Suprapubic skin (tissue), 4 donors: ENCODE data around the gene LDLR. TPM values are rescaled to one million over a fixed set of nuclear protein-coding genes. Genes with fewer than 3 reads are reported as not detected.
A peak's percentile ranks its signal among the peaks of the same experiment; 100 is the strongest.
"Not testable (repeated sequence)": the region's sequence is repeated elsewhere in the genome, so short reads cannot be mapped to it uniquely, and the experiment has no call there.

Experiments
- DNase-seq, 2 donors: peaks; one replicate each; pipeline ENCODE4 v3.0.0-alpha.2; 2019; ENCODE audit warnings: low spot score in 2 of 2
- H3K27ac ChIP-seq: fragments of 200-600 bp; sonication (generic); one replicate; pipeline ENCODE4 v1.5.1; 2019
- H3K27me3 ChIP-seq: fragments of 200-600 bp; sonication (generic); one replicate; pipeline ENCODE4 v1.5.1; 2019
- H3K36me3 ChIP-seq: fragments of 200-600 bp; sonication (generic); one replicate; pipeline ENCODE4 v1.5.1; 2019
- H3K4me1 ChIP-seq: fragments of 200-600 bp; sonication (generic); one replicate; pipeline ENCODE4 v1.5.1; 2019
- H3K4me3 ChIP-seq: fragments of 200-600 bp; sonication (generic); one replicate; pipeline ENCODE4 v1.5.1; 2019; ENCODE audit warnings: mild to moderate bottlenecking
- H3K9me3 ChIP-seq: fragments of 200-600 bp; sonication (generic); one replicate; pipeline ENCODE4 v1.5.1; 2019
- EP300 ChIP-seq: sonication (generic); formaldehyde crosslinking; IDR thresholded peaks from one replicate; pipeline ENCODE4 v1.6.1; 2017; ENCODE audit warnings: antibody characterized with exemption
- POLR2A ChIP-seq, 2 donors: fragments of 450-650 bp; IDR thresholded peaks; one replicate each; pipeline ENCODE4 v1.6.1; 2017; ENCODE audit warnings: antibody characterized with exemption in 2 of 2, mild to moderate bottlenecking in 2 of 2, moderate library complexity in 2 of 2
- POLR2AphosphoS5 ChIP-seq, 3 donors: sonication (generic); formaldehyde crosslinking; IDR thresholded peaks; one replicate each; pipeline ENCODE4 v1.6.1; 2017; ENCODE audit warnings: antibody characterized with exemption in 3 of 3
- WGBS: methylation state at CpG from one replicate; pipeline ENCODE4 v1.1.5; 2018; 5-methylcytosine and 5-hydroxymethylcytosine counted together
- total RNA-seq, 4 donors: library from RNA; depleted of rRNA; stranded (reverse); fragments of >200 nt; gene quantifications; one replicate each; pipeline ENCODE4 v1.1.0, GENCODE V29; 2016
- TF ChIP-seq, protein P1 (sequence below), 2 donors: fragments of 200-600 bp in 1 of 2; fragments of 450-650 bp in 1 of 2; sonication (generic) in 1 of 2; IDR thresholded peaks; one replicate each; pipeline ENCODE4 v1.5.1; 2016 to 2019; ENCODE audit warnings: antibody characterized with exemption in 2 of 2, mild to moderate bottlenecking in 1 of 2, moderate library complexity in 1 of 2

The LDLR gene
- total RNA-seq, 4 donors from 2014 or later: 48.1 to 174 (median 119) TPM

GRCh38 chr19:11138601-11139300 lies 49.5 kb downstream of the LDLR start:
- DNase-seq: peak; percentile 90
- Histone ChIP-seq H3K4me1 (peaks cover 54% of the 10 kb centered on the region), H3K4me3 (peak overlapping the region; percentile 37), H3K36me3 (no peaks in the 10 kb centered on the region), H3K9me3 (no peaks in the 10 kb centered on the region), H3K27me3 (no peaks in the 10 kb centered on the region), H3K27ac (peak overlapping the region; percentile 87)
- TF ChIP-seq POLR2AphosphoS5 (IDR thresholded peaks at IDR 0.05) (no peak), EP300 (no peak), POLR2A (IDR thresholded peaks at IDR 0.05) (no peak)
- TF ChIP-seq, protein P1, sequence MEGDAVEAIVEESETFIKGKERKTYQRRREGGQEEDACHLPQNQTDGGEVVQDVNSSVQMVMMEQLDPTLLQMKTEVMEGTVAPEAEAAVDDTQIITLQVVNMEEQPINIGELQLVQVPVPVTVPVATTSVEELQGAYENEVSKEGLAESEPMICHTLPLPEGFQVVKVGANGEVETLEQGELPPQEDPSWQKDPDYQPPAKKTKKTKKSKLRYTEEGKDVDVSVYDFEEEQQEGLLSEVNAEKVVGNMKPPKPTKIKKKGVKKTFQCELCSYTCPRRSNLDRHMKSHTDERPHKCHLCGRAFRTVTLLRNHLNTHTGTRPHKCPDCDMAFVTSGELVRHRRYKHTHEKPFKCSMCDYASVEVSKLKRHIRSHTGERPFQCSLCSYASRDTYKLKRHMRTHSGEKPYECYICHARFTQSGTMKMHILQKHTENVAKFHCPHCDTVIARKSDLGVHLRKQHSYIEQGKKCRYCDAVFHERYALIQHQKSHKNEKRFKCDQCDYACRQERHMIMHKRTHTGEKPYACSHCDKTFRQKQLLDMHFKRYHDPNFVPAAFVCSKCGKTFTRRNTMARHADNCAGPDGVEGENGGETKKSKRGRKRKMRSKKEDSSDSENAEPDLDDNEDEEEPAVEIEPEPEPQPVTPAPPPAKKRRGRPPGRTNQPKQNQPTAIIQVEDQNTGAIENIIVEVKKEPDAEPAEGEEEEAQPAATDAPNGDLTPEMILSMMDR (IDR thresholded peaks at IDR 0.05): no peak
- 78% methylated on average over 1 of the region's 13 CpGs for WGBS

DNA sequence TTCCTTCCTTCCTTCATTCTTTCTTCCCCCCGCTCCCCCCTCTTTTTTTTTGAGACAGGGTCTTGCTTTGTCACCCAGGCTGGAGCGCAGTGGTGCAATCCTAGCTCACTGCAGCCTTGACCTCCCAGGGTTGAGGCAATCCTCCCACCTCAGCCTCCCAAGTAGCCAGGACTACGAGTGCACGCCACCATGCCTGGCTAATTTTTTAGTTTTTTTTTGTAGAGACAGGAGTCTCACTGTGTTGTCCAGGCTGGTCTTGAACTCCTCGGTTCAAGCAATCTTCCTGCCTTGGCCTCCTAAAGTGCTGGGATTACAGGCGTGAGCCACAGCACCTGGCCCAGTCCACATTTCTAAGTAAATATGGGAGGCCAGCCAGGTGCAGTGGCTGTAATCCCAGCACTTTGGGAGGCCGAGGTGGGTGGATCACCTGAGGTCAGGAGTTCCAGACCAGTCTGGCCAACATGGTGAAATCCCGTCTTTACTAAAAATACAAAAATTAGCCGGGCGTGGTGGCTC lies 50.8 kb downstream of the LDLR start:
- Histone ChIP-seq H3K4me1 (peaks cover 56% of the 10 kb centered on the region), H3K27ac (peak overlapping the region; percentile 87)
- H3K9me3 ChIP-seq, H3K4me3 ChIP-seq, H3K36me3 ChIP-seq, H3K27me3 ChIP-seq, DNase-seq: not testable (repeated sequence)
- 92% methylated on average over 10 of the region's 10 CpGs for WGBS

GRCh38 chr19:11140896-11141295 lies 51.6 kb downstream of the LDLR start:
- Histone ChIP-seq H3K9me3 (no peaks in the 10 kb centered on the region), H3K36me3 (no peaks in the 10 kb centered on the region), H3K4me1 (peaks cover 56% of the 10 kb centered on the region), H3K27ac (no peak overlapping the region), H3K4me3 (no peak overlapping the region), H3K27me3 (no peaks in the 10 kb centered on the region)
- no peak for TF ChIP-seq POLR2AphosphoS5 (IDR thresholded peaks at IDR 0.05)
- no peak for TF ChIP-seq POLR2A (IDR thresholded peaks at IDR 0.05)
- TF ChIP-seq, protein P1 (IDR thresholded peaks at IDR 0.05): no peak
- TF ChIP-seq EP300: no peak
- WGBS: 92% methylated on average over 9 of the region's 9 CpGs
- no peak for DNase-seq

DNA sequence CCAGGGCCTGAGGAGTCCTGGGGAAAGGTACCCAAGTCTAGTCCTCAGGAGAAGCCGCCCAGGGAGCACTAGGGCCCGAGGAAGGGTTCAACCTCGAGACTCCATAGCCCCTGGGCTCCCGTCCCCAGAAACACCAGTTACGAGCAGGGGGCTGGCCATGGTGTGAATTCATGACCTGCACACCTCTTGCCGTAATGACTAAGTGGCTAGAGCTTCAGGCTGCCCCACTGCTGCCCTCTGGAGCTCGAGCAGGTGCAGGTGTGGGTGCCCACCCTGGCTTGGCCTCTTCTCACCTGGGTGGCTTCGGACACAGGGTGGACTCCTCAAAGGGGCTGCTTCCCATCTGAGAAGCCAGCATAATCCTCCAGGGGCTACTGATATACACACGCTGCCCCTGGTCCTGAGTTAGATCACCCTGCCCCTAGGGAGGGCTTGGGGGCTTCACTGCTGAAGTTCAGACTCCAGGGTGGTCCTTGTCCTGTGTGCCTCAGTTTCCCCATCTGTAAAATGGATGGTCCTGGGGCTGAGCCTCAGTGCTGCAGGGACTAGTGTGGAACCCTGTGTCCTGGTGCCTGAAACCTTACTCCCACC lies 52.8 kb downstream of the LDLR start:
- H3K27me3 ChIP-seq: no peaks in the 10 kb centered on the region
- no peaks in the 10 kb centered on the region for H3K36me3 ChIP-seq
- peak overlapping the region; percentile 91 for H3K27ac ChIP-seq
- TF ChIP-seq POLR2AphosphoS5 (IDR thresholded peaks at IDR 0.05): no peak
- no peak for TF ChIP-seq EP300
- no peak for TF ChIP-seq POLR2A (IDR thresholded peaks at IDR 0.05)
- TF ChIP-seq, protein P1 (IDR thresholded peaks at IDR 0.05): no peak
- H3K4me3 ChIP-seq: no peak overlapping the region
- peaks cover 53% of the 10 kb centered on the region for H3K4me1 ChIP-seq
- whole genome bisulfite sequencing: 79% methylated on average over 7 of the region's 9 CpGs
- no peaks in the 10 kb centered on the region for H3K9me3 ChIP-seq
- no peak for DNase-seq

- peak overlapping the region; percentile 91 for H3K27ac ChIP-seq
- WGBS: no CpG with 5 or more reads among the region's 22 CpGs
- H3K4me3 ChIP-seq: peak overlapping the region; percentile 31
- peak in 2 of 3 donors; percentile 24 to 40 for TF ChIP-seq POLR2AphosphoS5 (IDR thresholded peaks at IDR 0.05)
- TF ChIP-seq, protein P1 (IDR thresholded peaks at IDR 0.05): no peak
- no peak for TF ChIP-seq EP300
- no peaks in the 10 kb centered on the region for H3K36me3 ChIP-seq
- H3K27me3 ChIP-seq: no peaks in the 10 kb centered on the region
- H3K9me3 ChIP-seq: no peaks in the 10 kb centered on the region
- DNase-seq: peak in 1 of 2 donors; percentile 91
- peaks cover 47% of the 10 kb centered on the region for H3K4me1 ChIP-seq
Measured at GRCh38 chr19:11142528-11143171, 53.4 kb downstream of the LDLR start.
